HCT116 (cell line): Measurements from ENCODE around the gene KISS1R. TPM values are rescaled to one million over a fixed set of nuclear protein-coding genes. Genes with fewer than 3 reads are reported as not detected.

Experiments used
- ATAC-seq: fragments of 200-7000 bp; cut with Tn5 transposase; 2 replicates; pipeline ENCODE4 v1.9.1; 2020; ENCODE audit warnings: mild to moderate bottlenecking, moderate library complexity
- BruUV-seq: library from RNA; stranded (reverse); fragments of 400-500 nt; replicated peaks from 2 replicates; lab custom pipeline; 2021; lab: Mats Ljungman, UMichigan
- CTCF ChIA-PET: fragments of 300-600 bp; sonication (Branson Sonifier 250); formaldehyde crosslinking; loops from one replicate; lab custom pipeline; 2021; ENCODE audit warnings: antibody characterized with exemption; lab: Charles Lee
- POLR2A ChIA-PET: fragments of 300-600, 350-600 bp; sonication (Branson Sonifier 250); formaldehyde crosslinking; loops from one replicate; lab custom pipeline; 2021; ENCODE audit warnings: antibody characterized with exemption; lab: Charles Lee
- RAD21 ChIA-PET, 2 experiments: fragments of 300-600 bp; sonication (Branson Sonifier 250); formaldehyde crosslinking; loops; one replicate each; lab custom pipeline; 2023; ENCODE audit warnings: low total read pairs in 2 of 2; ENCODE audit not compliant: uncharacterized antibody in 2 of 2, unreplicated experiment in 2 of 2, low non-redundant PET in 1 of 2; lab: Charles Lee
- DNase-seq: peaks from one replicate; pipeline ENCODE4 v3.0.0-alpha.2; 2010; ENCODE audit warnings: low read depth, low spot score
- H2AFZ ChIP-seq: fragments of 200-600 bp; shearing (Covaris generic), sonication (generic); 2 replicates; pipeline ENCODE4 v1.6.1; 2017; ENCODE audit warnings: low read depth, mixed run types, mixed read lengths, antibody characterized with exemption, low read length; ENCODE audit not compliant: poor library complexity, severe bottlenecking
- H3K27ac ChIP-seq: 2 replicates; pipeline ENCODE4 v1.5.1; 2012; ENCODE audit warnings: low read depth, low read length
- H3K27me3 ChIP-seq: fragments of 200-600 bp; sonication (generic); 2 replicates; pipeline ENCODE4 v1.6.1; 2016; ENCODE audit warnings: mixed run types, low read length, mixed read lengths; ENCODE audit not compliant: insufficient read depth
- H3K36me3 ChIP-seq, 2 experiments: fragments of 200-500 bp in 1 of 2; fragments of 200-600 bp in 1 of 2; sonication (Bioruptor generic) in 1 of 2; sonication (generic) in 1 of 2; 2 replicates each; pipeline versions ENCODE4 v1.5.1 to v1.6.1; 2014 to 2016; ENCODE audit warnings: low read length in 2 of 2, inconsistent platforms in 1 of 2, mixed read lengths in 1 of 2, mixed run types in 1 of 2; ENCODE audit not compliant: insufficient read depth in 2 of 2, control insufficient read depth in 1 of 2
- H3K4me1 ChIP-seq, 2 experiments: fragments of 200-600 bp in 1 of 2; sonication (generic) in 1 of 2; 2 replicates each; pipeline versions ENCODE4 v1.5.1 to v1.6.1; 2012 to 2017; ENCODE audit warnings: low read length in 2 of 2, inconsistent platforms in 1 of 2, mild to moderate bottlenecking in 1 of 2, mixed read lengths in 1 of 2, mixed run types in 1 of 2, moderate library complexity in 1 of 2; ENCODE audit not compliant: insufficient read depth in 2 of 2, control insufficient read depth in 1 of 2
- H3K4me2 ChIP-seq: fragments of 200-600 bp; sonication (generic); 2 replicates; pipeline ENCODE4 v1.6.1; 2017; ENCODE audit warnings: mixed run types, low read length, mixed read lengths
- H3K4me3 ChIP-seq, 2 experiments: fragments of 200-600 bp in 1 of 2; sonication (generic) in 1 of 2; replicated peaks in 1 of 2; 2 replicates each; pipeline ENCODE4 v1.5.1; 2011 to 2016; ENCODE audit warnings: low read length in 2 of 2, control low read depth in 1 of 2, low read depth in 1 of 2, mild to moderate bottlenecking in 1 of 2, mixed read lengths in 1 of 2, mixed run types in 1 of 2
- H3K79me2 ChIP-seq: fragments of 200-600 bp; sonication (generic); 2 replicates; pipeline ENCODE4 v1.6.1; 2017; ENCODE audit warnings: mild to moderate bottlenecking, mixed run types, low read length, moderate library complexity, mixed read lengths; ENCODE audit not compliant: insufficient read depth
- H3K9ac ChIP-seq: fragments of 200-600 bp; sonication (generic); 2 replicates; pipeline ENCODE4 v1.6.1; 2016; ENCODE audit warnings: low read length, mixed read lengths
- H3K9me2 ChIP-seq: fragments of 200-600 bp; sonication (generic), shearing (Covaris generic); 2 replicates; pipeline ENCODE4 v1.6.1; 2017; ENCODE audit warnings: mixed run types, mild to moderate bottlenecking, moderate library complexity; ENCODE audit not compliant: insufficient read depth
- H3K9me3 ChIP-seq, 2 experiments: fragments of 200-500 bp in 1 of 2; fragments of 200-600 bp in 1 of 2; sonication (Bioruptor generic) in 1 of 2; sonication (generic) in 1 of 2; 2 replicates each; pipeline ENCODE4 v1.6.1; 2014 to 2017; ENCODE audit warnings: low read length in 2 of 2, mixed read lengths in 2 of 2, inconsistent platforms in 1 of 2, low read depth in 1 of 2, mild to moderate bottlenecking in 1 of 2, mixed run types in 1 of 2, moderate library complexity in 1 of 2; ENCODE audit not compliant: control insufficient read depth in 1 of 2, insufficient read depth in 1 of 2
- H4K20me1 ChIP-seq: fragments of 200-600 bp; sonication (generic), shearing (Covaris generic); 2 replicates; pipeline ENCODE4 v1.6.1; 2017; ENCODE audit warnings: mixed run types, mild to moderate bottlenecking, moderate library complexity; ENCODE audit not compliant: insufficient read depth
- EGR1 ChIP-seq: IDR thresholded peaks from 2 replicates; pipeline ENCODE4 v1.6.1; 2012; ENCODE audit warnings: low read depth
- EZH2phosphoT487 ChIP-seq: fragments of 200-600 bp; IDR thresholded peaks from 2 replicates; pipeline ENCODE4 v1.6.1; 2018; ENCODE audit warnings: antibody characterized with exemption, borderline replicate concordance
- POLR2A ChIP-seq: IDR thresholded peaks from 2 replicates; pipeline ENCODE4 v1.7.0; 2011; ENCODE audit warnings: borderline replicate concordance; ENCODE audit not compliant: insufficient read depth, insufficient read length; ENCODE audit errors: extremely low read depth
- REST ChIP-seq: IDR thresholded peaks from 2 replicates; pipeline ENCODE4 v1.6.1; 2012; ENCODE audit warnings: low read depth
- SRF ChIP-seq: IDR thresholded peaks from 2 replicates; pipeline ENCODE4 v1.6.1; 2012; ENCODE audit warnings: low read depth
- intact Hi-C: fragments of 100-400 bp; cut with micrococcal nuclease; formaldehyde crosslinking; loops from 2 replicates; pipeline ENCODE4 v1.10.0; 2022
- total RNA-seq: library from RNA; stranded (reverse); gene quantifications from one replicate; pipeline ENCODE4 v1.2.1, GENCODE V29; 2021; ENCODE audit not compliant: unreplicated experiment

KISS1R gene
- total RNA-seq, 1 experiment from 2014 or later, result 5.9 TPM

- no peak for TF ChIP-seq SRF
These were observed 17.2 kb upstream of the KISS1R start (continued) for GRCh38 chr19:900043-900301.

- POLR2A ChIA-PET, result no interaction called here
- H3K9me3 ChIP-seq, result no peaks in the 10 kb centered on the region
- H3K4me1 ChIP-seq, result peaks cover 6 to 16% of the 10 kb centered on the region in 2 experiments; a peak in 3 of 4 replicates
- H3K4me3 ChIP-seq, result no peak overlapping the region
- no TSS peak for BruUV-seq
- H3K4me2 ChIP-seq, result peak overlapping the region; percentile 41
- no peak overlapping the region for H2AFZ ChIP-seq
- RAD21 ChIA-PET, result no interaction called here
- H3K36me3 ChIP-seq, result peaks cover 6 to 7% of the 10 kb centered on the region in 2 experiments; a peak in 3 of 4 replicates
- TF ChIP-seq EZH2phosphoT487 (no peak), EGR1 (no peak), REST (no peak), POLR2A (no peak)
- no peaks in the 10 kb centered on the region for H3K27me3 ChIP-seq
- H3K9me2 ChIP-seq, result no peaks in the 10 kb centered on the region
- H3K79me2 ChIP-seq, result peaks cover 19% of the 10 kb centered on the region; the same call in 1 of the 2 replicates
- CTCF ChIA-PET, result no interaction called here
- intact Hi-C loops, result no loop called here
- no peak overlapping the region for H3K9ac ChIP-seq
- H3K27ac ChIP-seq, result peak overlapping the region; percentile 49; the same call in 1 of the 2 replicates
- DNase-seq (no peak), ATAC-seq (peak; percentile 84)
- H4K20me1 ChIP-seq, result no peaks in the 10 kb centered on the region
These were observed 16.6 kb upstream of the KISS1R start for GRCh38 chr19:900302-901111.
